Activated naive CD8-positive, alpha-beta T cell treated with anti-CD3 and anti-CD28 coated beads for 36 hours (primary cell): ENCODE measurements around the gene ZNF184. TPM values are rescaled to one million over a fixed set of nuclear protein-coding genes. Genes with fewer than 3 reads are reported as not detected.

Experiments
- DNase-seq: peaks from one replicate; pipeline ENCODE4 v3.0.0; 2021
- H3K27ac Mint-ChIP-seq: one replicate; pipeline ENCODE4 v1.8.0; 2022; ENCODE audit warnings: mild to moderate bottlenecking, moderate library complexity, mixed read lengths
- H3K27me3 Mint-ChIP-seq: one replicate; pipeline ENCODE4 v1.8.0; 2022; ENCODE audit warnings: mild to moderate bottlenecking, mixed read lengths
- H3K36me3 Mint-ChIP-seq: one replicate; pipeline ENCODE4 v1.8.0; 2021; ENCODE audit warnings: mild to moderate bottlenecking, mixed read lengths
- H3K4me1 Mint-ChIP-seq: one replicate; pipeline ENCODE4 v1.8.0; 2021; ENCODE audit warnings: mixed read lengths
- H3K4me3 Mint-ChIP-seq: one replicate; pipeline ENCODE4 v1.8.0; 2022; ENCODE audit warnings: mild to moderate bottlenecking, moderate library complexity, mixed read lengths
- H3K9me3 Mint-ChIP-seq: one replicate; pipeline ENCODE4 v1.8.0; 2022; ENCODE audit warnings: mixed read lengths
- total RNA-seq, 2 experiments: library from RNA; stranded (reverse); gene quantifications; one replicate each; pipeline ENCODE4 v1.2.3, GENCODE V29; 2021

The ZNF184 gene
- total RNA-seq, result 1 to 10 TPM; 8.5 to 8.9 TPM

DNA sequence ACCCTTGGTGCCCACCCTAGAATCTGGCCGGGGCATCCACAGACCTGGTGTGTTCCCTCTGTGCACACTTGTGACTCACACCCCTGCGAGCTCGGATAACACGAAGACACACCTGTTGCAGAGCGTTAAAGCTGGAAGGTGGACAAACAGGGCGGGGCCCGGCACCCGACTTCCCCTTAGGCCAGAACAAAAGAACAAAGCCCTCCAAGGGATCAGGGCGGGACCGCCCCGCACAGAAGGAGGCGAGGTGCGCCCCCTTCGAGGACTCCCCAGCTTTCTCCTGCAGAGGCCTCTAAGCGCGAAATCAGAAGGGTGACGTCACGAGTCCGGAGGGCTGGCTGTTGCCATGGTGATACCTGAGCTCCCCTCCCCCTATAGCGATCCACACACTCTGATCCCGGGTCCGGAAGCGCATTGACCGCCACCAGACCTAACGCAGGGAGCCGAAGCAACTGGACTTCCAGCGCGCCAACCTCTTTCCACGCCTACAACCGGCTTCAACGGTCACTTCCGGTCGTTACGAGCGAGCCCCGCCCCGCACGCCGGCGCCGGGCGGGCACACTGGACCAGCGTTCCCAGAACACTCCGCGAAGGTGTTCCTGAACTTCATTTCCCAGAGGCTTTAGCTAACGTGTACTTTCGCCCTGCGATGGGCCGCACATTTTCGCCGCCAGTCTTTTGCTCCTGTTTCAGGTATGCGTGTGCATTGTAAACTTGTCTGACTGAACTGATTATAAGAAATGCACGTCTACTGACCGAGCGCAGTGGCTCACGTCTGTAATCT is at the start of gene ZNF184:
TSS of gene ZNF184 (minus strand) at position 489 of the 784 bp plus-strand sequence. CDS start 811 bp downstream, outside the sequence.
- no peaks in the 10 kb centered on the region for H3K27me3 Mint-ChIP-seq
- peak within 1 kb of the TSS; percentile 92 for H3K4me3 Mint-ChIP-seq
- H3K36me3 Mint-ChIP-seq, result peaks cover 37% of the 10 kb centered on the region
- H3K9me3 Mint-ChIP-seq, result peaks cover 5% of the 10 kb centered on the region
- H3K27ac Mint-ChIP-seq, result peak within 1 kb of the TSS; percentile 97
- H3K4me1 Mint-ChIP-seq, result peaks cover 40% of the 10 kb centered on the region
- peak; percentile 86 for DNase-seq

DNA sequence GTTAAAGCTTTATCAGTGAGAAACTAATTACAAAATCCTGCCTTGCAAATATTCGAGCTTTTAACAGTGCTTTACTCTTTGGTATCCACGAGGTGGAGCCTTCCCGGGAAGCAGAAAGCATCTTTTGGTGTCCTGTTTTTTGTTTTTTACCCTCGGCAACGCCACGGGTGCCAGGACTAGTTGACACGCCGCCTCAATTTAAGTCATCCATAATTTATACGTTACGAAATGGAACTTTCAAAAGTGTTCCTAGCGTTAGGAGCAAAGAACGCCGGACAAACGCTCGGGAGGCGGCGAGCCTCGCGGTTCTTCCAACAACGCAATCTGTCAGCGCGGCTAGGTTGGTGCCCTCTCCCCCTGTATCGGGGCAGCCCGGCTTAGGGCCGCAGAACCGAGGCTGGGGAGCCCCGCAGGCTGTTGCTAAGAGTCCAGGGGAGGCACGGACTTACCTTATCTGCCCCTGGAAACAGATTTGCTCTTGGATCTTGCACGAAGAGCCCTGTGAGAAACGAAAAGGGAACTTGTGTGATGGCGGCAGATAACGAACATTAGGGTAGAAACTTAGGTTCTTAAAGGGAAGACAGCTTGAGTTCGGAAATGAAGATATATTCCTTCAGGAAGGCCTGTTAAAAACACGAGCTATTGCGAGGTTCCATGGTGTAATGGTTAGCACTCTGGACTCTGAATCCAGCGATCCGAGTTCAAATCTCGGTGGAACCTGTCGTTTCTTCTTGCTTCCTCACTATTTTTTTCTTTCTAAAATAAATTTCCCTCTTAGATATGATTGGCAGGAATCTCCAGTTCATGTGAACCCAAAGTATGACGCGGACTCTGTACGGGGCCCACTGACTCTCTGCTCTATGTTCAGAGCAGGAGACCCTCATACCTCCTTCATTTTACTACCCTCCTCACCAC is 46.2 kb upstream of the ZNF184 start:
- Mint-ChIP-seq H3K27ac (peak overlapping the region; percentile 77), H3K4me1 (peaks cover 15% of the 10 kb centered on the region), H3K4me3 (peak overlapping the region; percentile 81), H3K27me3 (peaks cover 24% of the 10 kb centered on the region), H3K36me3 (peaks cover 1% of the 10 kb centered on the region), H3K9me3 (no peaks in the 10 kb centered on the region)
- DNase-seq, result peak; percentile 55

DNA sequence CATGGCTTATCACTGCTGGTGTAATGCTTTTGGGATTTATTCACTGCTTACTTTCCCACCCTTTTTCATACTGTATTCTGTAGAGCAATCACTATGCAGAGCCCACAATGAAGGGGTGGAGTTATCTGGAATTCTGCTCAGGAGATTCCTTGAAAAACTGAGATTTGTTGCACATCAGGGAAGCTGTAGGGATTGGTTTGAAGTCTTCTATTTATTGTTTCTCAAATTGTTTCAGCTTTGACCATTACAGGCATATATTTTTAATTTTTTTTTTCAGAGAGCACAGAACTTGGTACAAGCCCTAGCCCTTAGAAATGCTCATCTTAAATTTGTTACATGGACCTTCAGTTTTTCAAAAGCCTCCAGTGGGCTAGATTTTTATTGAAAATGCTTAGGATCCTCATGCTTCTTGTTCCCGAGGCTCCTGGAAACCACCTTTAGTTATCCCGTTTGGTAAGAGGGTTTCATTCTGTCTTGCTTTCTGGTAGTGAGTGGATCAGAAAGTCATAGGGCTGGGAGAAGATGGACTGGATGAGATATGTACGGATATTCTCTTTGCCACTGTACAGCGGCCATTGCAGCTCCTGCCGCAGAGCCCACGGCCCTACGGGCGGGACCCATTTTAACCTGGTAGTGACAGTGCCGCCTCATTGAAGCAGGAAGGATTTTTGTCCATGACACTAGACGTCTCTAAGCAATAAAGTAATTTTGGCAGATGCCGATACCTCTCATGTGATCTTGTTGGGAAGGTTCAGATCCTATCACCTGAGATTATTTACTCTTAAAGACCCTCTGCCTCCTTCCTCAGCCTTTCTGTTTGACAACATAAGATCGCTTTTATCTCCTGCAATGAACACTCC is 45.3 kb upstream of the ZNF184 start:
- H3K36me3 Mint-ChIP-seq, result peaks cover 1% of the 10 kb centered on the region
- H3K9me3 Mint-ChIP-seq, result no peaks in the 10 kb centered on the region
- DNase-seq, result no peak
- peaks cover 33% of the 10 kb centered on the region for H3K27me3 Mint-ChIP-seq
- H3K4me1 Mint-ChIP-seq, result peaks cover 15% of the 10 kb centered on the region
- H3K4me3 Mint-ChIP-seq, result peak overlapping the region; percentile 81
- H3K27ac Mint-ChIP-seq, result peak overlapping the region; percentile 77

DNA sequence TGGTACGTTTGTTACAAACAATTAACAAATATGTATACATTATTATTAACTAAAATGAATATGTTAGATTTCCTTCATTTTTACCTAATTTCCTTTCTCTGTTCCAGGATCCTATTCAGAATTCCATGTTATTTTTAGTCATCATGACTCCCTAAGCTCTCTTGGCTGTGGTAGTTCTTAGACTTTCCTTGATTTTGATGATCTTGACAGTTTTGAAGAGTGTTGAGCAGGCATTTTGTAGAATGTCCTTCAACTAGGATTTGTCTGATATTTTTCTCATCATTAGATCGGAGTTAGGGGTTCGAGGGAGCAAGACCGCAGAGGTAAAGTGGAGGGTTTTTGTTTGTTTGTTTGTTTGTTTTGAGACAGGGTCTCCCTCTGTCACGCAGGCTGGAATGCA is 44.3 kb upstream of the ZNF184 start:
- no peak for DNase-seq
- Mint-ChIP-seq H3K4me1 (peaks cover 15% of the 10 kb centered on the region), H3K27ac (no peak overlapping the region), H3K9me3 (no peaks in the 10 kb centered on the region), H3K36me3 (peaks cover 1% of the 10 kb centered on the region), H3K27me3 (peaks cover 41% of the 10 kb centered on the region), H3K4me3 (peak overlapping the region; percentile 25)

- H3K4me3 Mint-ChIP-seq, result peak overlapping the region; percentile 50
- H3K27me3 Mint-ChIP-seq, result peaks cover 63% of the 10 kb centered on the region
- peaks cover 1% of the 10 kb centered on the region for H3K36me3 Mint-ChIP-seq
- H3K4me1 Mint-ChIP-seq, result peaks cover 15% of the 10 kb centered on the region
- DNase-seq, result no peak
- no peak overlapping the region for H3K27ac Mint-ChIP-seq
- no peaks in the 10 kb centered on the region for H3K9me3 Mint-ChIP-seq
These were observed 42.1 kb upstream of the ZNF184 start for GRCh38 chr6:27514906-27515495.

DNA sequence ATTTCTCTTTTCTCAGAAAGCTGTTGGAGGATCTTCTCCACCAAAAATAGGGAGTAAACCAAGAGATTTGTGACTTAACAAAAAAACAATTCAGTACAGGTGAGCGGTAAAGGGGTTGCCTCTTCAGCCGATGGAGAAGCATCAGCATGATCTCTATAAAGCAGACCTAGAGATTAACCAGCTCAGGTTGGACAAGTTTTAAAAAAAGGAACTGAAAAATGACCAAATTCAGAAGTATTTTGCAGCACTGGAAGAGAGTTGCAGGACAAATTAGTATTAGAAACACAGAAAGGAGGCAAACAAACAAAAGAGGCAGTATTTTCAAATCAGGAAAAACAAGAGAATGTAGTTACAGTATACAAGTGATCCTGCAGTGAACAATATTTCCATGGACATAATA is 39.6 kb upstream of the ZNF184 start:
- no peak overlapping the region for H3K27ac Mint-ChIP-seq

DNA sequence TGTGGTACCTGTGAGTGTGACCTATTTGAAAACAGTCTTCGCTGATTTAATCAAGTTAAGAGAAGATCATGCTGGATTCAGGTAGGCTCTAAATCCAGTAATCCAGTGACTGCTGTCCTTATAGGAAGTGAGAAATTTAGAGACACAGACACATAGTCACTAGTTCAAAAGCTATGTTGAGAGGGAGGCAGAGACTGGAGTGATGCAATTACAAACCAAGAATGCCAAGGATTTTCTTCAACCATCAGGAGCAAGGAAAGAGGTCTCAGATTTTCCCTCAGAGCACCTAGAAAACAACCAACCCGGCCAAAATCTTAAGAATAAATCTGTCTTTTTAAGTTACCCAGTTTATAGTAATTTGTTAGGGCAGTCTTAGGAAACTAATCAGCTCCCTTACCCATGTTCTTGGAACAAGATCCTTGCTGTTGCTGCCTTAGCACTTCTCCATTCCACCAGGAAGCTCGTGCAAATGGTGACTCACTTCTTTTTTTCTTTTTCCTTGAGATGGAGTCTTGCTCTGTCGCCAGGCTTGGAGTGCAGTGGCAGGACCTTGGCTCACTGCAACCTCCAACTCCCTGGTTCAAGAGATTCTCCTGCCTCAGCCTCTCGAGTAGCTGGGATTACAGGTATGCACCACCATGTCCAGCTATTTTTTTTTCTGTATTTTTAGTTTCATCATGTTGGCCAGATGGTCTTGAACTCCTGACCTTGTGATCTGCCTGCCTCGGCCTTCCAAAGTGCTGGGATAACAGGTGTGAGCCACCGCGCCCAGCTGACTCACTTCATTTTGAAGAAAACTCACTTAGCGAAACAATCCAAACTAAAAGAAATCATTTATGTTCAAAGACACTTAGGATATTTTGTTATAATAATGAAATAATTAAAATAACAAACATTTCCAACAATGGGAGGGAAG is 34.4 kb upstream of the ZNF184 start:
- Mint-ChIP-seq H3K9me3 (peaks cover 3% of the 10 kb centered on the region), H3K27me3 (peaks cover 48% of the 10 kb centered on the region), H3K27ac (no peak overlapping the region), H3K4me3 (no peak overlapping the region), H3K36me3 (peaks cover 5% of the 10 kb centered on the region), H3K4me1 (peaks cover 24% of the 10 kb centered on the region)
- no peak for DNase-seq

More for the DNA sequence above, 39.6 kb upstream of the ZNF184 start:
- Mint-ChIP-seq H3K36me3 (no peaks in the 10 kb centered on the region), H3K4me3 (no peak overlapping the region), H3K4me1 (no peaks in the 10 kb centered on the region), H3K9me3 (no peaks in the 10 kb centered on the region), H3K27me3 (peaks cover 70% of the 10 kb centered on the region)
- no peak for DNase-seq

DNA sequence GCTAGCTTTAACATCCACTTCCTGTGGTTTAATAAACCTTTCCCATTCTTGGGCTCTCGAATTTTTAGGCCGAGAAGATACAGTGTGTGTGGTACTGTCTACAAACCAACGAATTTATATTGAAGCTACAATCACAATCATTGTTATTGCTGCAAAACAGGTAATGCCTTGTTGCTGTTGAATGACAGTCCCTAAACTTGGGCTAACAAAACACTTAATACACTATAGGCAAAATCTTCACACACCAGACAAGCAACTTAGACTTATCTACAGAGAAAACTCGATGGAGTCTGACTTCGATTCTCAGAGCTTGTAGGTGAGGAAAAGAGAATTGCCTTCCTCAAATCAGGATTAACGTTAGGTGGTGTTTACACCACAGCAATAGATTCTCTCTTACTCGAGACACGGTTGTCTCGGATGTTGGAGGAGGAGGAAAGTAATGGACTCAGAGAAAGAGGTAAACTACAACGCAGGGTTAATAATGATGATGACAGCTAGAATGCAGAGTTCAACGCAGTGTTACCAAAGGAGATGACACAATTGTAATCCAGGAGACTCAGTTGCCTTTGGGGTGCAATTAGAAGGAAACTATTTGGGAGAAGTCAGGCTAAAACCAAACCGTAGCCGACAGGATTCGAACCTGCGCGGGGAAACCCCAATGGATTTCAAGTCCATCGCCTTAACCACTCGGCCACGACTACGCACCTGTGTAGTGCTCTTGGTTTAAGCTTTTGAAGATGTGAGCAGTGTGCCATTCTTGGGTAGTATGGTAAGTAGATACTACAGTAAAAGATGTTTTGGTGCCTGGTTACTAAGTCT is 32.5 kb upstream of the ZNF184 start:
- peak; percentile 60 for DNase-seq
- Mint-ChIP-seq H3K36me3 (peaks cover 5% of the 10 kb centered on the region), H3K4me1 (peaks cover 27% of the 10 kb centered on the region), H3K27ac (peak overlapping the region; percentile 18), H3K4me3 (peak overlapping the region; percentile 26), H3K9me3 (peaks cover 3% of the 10 kb centered on the region), H3K27me3 (peaks cover 38% of the 10 kb centered on the region)

DNA sequence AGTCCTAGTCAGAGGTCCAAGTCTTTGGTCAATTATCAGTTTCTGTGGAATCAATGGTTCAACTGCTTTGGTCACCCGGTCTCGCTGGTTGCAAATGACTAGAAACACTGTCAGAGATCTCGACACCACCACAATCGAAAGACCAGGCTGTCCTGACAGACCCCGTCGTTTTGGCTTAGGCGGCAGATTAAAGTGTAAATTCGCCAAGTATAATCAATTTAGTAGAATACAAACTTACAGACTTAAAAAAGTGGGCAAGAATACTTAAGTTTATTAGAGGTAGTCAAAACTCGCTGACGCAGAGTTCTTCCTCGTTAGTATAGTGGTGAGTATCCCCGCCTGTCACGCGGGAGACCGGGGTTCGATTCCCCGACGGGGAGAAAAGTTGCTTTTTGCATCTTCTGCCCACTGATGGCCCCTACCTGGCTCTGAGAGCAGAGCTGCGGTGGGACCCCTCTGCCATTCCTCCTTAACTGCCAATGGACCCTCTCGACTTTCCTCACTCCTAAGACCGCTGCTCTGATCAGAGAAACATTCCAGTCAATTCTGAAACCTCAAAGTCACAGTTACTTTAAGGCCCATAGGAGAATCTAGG is 30.6 kb upstream of the ZNF184 start:
- Mint-ChIP-seq H3K36me3 (peaks cover 5% of the 10 kb centered on the region), H3K4me3 (peak overlapping the region; percentile 89), H3K9me3 (peaks cover 3% of the 10 kb centered on the region), H3K27ac (peak overlapping the region; percentile 87), H3K27me3 (peaks cover 40% of the 10 kb centered on the region), H3K4me1 (peaks cover 27% of the 10 kb centered on the region)
- peak; percentile 74 for DNase-seq

GRCh38 chr6:27502508-27503435 is 29.9 kb upstream of the ZNF184 start:
- peaks cover 46% of the 10 kb centered on the region for H3K27me3 Mint-ChIP-seq
- peak overlapping the region; percentile 87 for H3K27ac Mint-ChIP-seq
- H3K4me1 Mint-ChIP-seq, result peaks cover 29% of the 10 kb centered on the region
- peak; percentile 72 for DNase-seq
- peaks cover 3% of the 10 kb centered on the region for H3K9me3 Mint-ChIP-seq
- peaks cover 5% of the 10 kb centered on the region for H3K36me3 Mint-ChIP-seq
- peak overlapping the region; percentile 89 for H3K4me3 Mint-ChIP-seq

- Mint-ChIP-seq H3K4me3 (no peak overlapping the region), H3K27me3 (peaks cover 52% of the 10 kb centered on the region), H3K27ac (no peak overlapping the region), H3K9me3 (peaks cover 3% of the 10 kb centered on the region), H3K36me3 (peaks cover 5% of the 10 kb centered on the region), H3K4me1 (peaks cover 32% of the 10 kb centered on the region)
- no peak for DNase-seq
These were observed 28.3 kb upstream of the ZNF184 start for GRCh38 chr6:27501187-27501586.

GRCh38 chr6:27500177-27500576 is 27.3 kb upstream of the ZNF184 start:
- Mint-ChIP-seq H3K4me1 (peaks cover 34% of the 10 kb centered on the region), H3K9me3 (peaks cover 7% of the 10 kb centered on the region), H3K27ac (no peak overlapping the region), H3K4me3 (no peak overlapping the region), H3K36me3 (peaks cover 5% of the 10 kb centered on the region), H3K27me3 (peaks cover 62% of the 10 kb centered on the region)
- no peak for DNase-seq
